Astrocyte (in vitro differentiated cells and primary cell): Measurements from ENCODE around the gene USP44. TPM values are rescaled to one million over a fixed set of nuclear protein-coding genes. Genes with fewer than 3 reads are reported as not detected.
A peak's percentile ranks its signal among the peaks of the same experiment; 100 is the strongest.

Experiments used
- DNase-seq: peaks from one replicate; pipeline ENCODE4 v3.0.0-alpha.2; 2010; ENCODE audit warnings: low read depth
- FAIRE-seq: peaks from 2 replicates; lab custom pipeline; 2011; peaks lifted over from hg19 to GRCh38; lab: Jason Lieb, UNC
- H2AFZ ChIP-seq: 2 replicates; pipeline ENCODE4 v1.6.0; 2012; ENCODE audit warnings: low read depth, low read length, inconsistent platforms
- H3K27ac ChIP-seq: 2 replicates; pipeline ENCODE4 v1.5.1; 2011; ENCODE audit warnings: low read depth, low read length, inconsistent platforms
- H3K27me3 ChIP-seq: 2 replicates; pipeline ENCODE4 v1.6.0; 2011; ENCODE audit warnings: low read length, inconsistent platforms; ENCODE audit not compliant: insufficient read depth
- H3K36me3 ChIP-seq: 2 replicates; pipeline ENCODE4 v1.5.1; 2011; ENCODE audit warnings: low read length, inconsistent platforms; ENCODE audit not compliant: insufficient read depth
- H3K4me1 ChIP-seq: 2 replicates; pipeline ENCODE4 v1.5.1; 2011; ENCODE audit warnings: low read length, inconsistent platforms; ENCODE audit not compliant: insufficient read depth
- H3K4me2 ChIP-seq: 2 replicates; pipeline ENCODE4 v1.6.0; 2012; ENCODE audit warnings: low read length, inconsistent platforms
- H3K4me3 ChIP-seq: 2 replicates; pipeline ENCODE4 v1.5.1; 2011; ENCODE audit warnings: low read depth, mild to moderate bottlenecking, low read length, inconsistent platforms; ENCODE audit not compliant: insufficient read depth
- H3K79me2 ChIP-seq: 2 replicates; pipeline ENCODE4 v1.6.0; 2012; ENCODE audit warnings: mild to moderate bottlenecking, low read length, inconsistent platforms; ENCODE audit not compliant: insufficient read depth
- H3K9ac ChIP-seq: 2 replicates; pipeline ENCODE4 v1.6.0; 2012; ENCODE audit warnings: mild to moderate bottlenecking, low read length, inconsistent platforms
- H3K9me3 ChIP-seq: 2 replicates; pipeline ENCODE4 v1.5.1; 2012; ENCODE audit warnings: low read depth, mild to moderate bottlenecking, low read length, inconsistent platforms; ENCODE audit not compliant: insufficient read depth
- H4K20me1 ChIP-seq: 2 replicates; pipeline ENCODE4 v1.6.0; 2012; ENCODE audit warnings: low read length, inconsistent platforms; ENCODE audit not compliant: insufficient read depth
- H3K27ac Mint-ChIP-seq: one replicate; pipeline ENCODE4 v1.8.0; 2021; ENCODE audit warnings: mild to moderate bottlenecking, mixed read lengths; ENCODE audit not compliant: unreplicated experiment
- H3K27me3 Mint-ChIP-seq: one replicate; pipeline ENCODE4 v1.8.0; 2021; ENCODE audit warnings: low read depth, mixed read lengths; ENCODE audit not compliant: unreplicated experiment
- H3K36me3 Mint-ChIP-seq: one replicate; pipeline ENCODE4 v1.8.0; 2021; ENCODE audit warnings: low read depth, mixed read lengths; ENCODE audit not compliant: unreplicated experiment
- H3K4me1 Mint-ChIP-seq: one replicate; pipeline ENCODE4 v1.8.0; 2021; ENCODE audit warnings: low read depth, mixed read lengths; ENCODE audit not compliant: unreplicated experiment
- H3K4me3 Mint-ChIP-seq: one replicate; pipeline ENCODE4 v1.8.0; 2021; ENCODE audit warnings: mild to moderate bottlenecking, moderate library complexity, mixed read lengths; ENCODE audit not compliant: unreplicated experiment
- H3K9me3 Mint-ChIP-seq: one replicate; pipeline ENCODE4 v1.8.0; 2021; ENCODE audit warnings: mild to moderate bottlenecking, mixed read lengths; ENCODE audit not compliant: unreplicated experiment
- CTCF ChIP-seq: IDR thresholded peaks from 2 replicates; pipeline ENCODE4 v1.5.1; 2011; ENCODE audit warnings: low read depth, mild to moderate bottlenecking, inconsistent platforms, low read length, moderate library complexity; ENCODE audit not compliant: insufficient read depth
- EZH2 ChIP-seq: IDR thresholded peaks from 2 replicates; pipeline ENCODE4 v1.6.1; 2012; ENCODE audit warnings: mild to moderate bottlenecking, low read length, inconsistent platforms; ENCODE audit not compliant: insufficient read depth
- total RNA-seq: library from RNA; stranded (reverse); gene quantifications from 2 replicates; pipeline ENCODE4 v1.2.1, GENCODE V29; 2021

Gene USP44
- total RNA-seq, 1 donor from 2014 or later, result 5.4 TPM

GRCh38 chr12:95577820-95578219 is 26.5 kb upstream of the USP44 start:
- no peaks in the 10 kb centered on the region for H3K36me3 Mint-ChIP-seq
- Histone ChIP-seq H3K27ac (no peak overlapping the region), H2AFZ (no peak overlapping the region), H3K4me3 (no peak overlapping the region), H3K4me2 (no peak overlapping the region), H3K9ac (no peak overlapping the region), H3K4me1 (no peaks in the 10 kb centered on the region), H3K27me3 (peaks cover 13% of the 10 kb centered on the region), H4K20me1 (no peaks in the 10 kb centered on the region), H3K79me2 (no peaks in the 10 kb centered on the region), H3K9me3 (no peaks in the 10 kb centered on the region), H3K36me3 (no peaks in the 10 kb centered on the region)
- no peak overlapping the region for H3K4me3 Mint-ChIP-seq
- DNase-seq (no peak), FAIRE-seq (no peak)
- H3K4me1 Mint-ChIP-seq, result no peaks in the 10 kb centered on the region
- H3K27me3 Mint-ChIP-seq, result no peaks in the 10 kb centered on the region
- no peak for TF ChIP-seq EZH2
- TF ChIP-seq CTCF, result no peak
- no peaks in the 10 kb centered on the region for H3K9me3 Mint-ChIP-seq
- no peak overlapping the region for H3K27ac Mint-ChIP-seq

GRCh38 chr12:95574799-95575452 is 23.6 kb upstream of the USP44 start:
- TF ChIP-seq EZH2, result no peak
- TF ChIP-seq CTCF, result peak; percentile 81
- no peaks in the 10 kb centered on the region for H3K36me3 Mint-ChIP-seq
- DNase-seq (peak; percentile 34), FAIRE-seq (peak; percentile 74)
- peaks cover 15% of the 10 kb centered on the region for H3K27me3 ChIP-seq
- no peak overlapping the region for H3K27ac ChIP-seq
- H3K27me3 Mint-ChIP-seq, result no peaks in the 10 kb centered on the region
- H3K9ac ChIP-seq, result no peak overlapping the region
- no peak overlapping the region for H3K4me3 ChIP-seq
- no peaks in the 10 kb centered on the region for H4K20me1 ChIP-seq
- no peaks in the 10 kb centered on the region for H3K36me3 ChIP-seq
- H3K4me3 Mint-ChIP-seq, result no peak overlapping the region
- H3K9me3 Mint-ChIP-seq, result no peaks in the 10 kb centered on the region
- no peaks in the 10 kb centered on the region for H3K4me1 ChIP-seq
- no peaks in the 10 kb centered on the region for H3K79me2 ChIP-seq
- H3K27ac Mint-ChIP-seq, result no peak overlapping the region
- no peaks in the 10 kb centered on the region for H3K9me3 ChIP-seq
- H3K4me2 ChIP-seq, result no peak overlapping the region
- no peak overlapping the region for H2AFZ ChIP-seq
- no peaks in the 10 kb centered on the region for H3K4me1 Mint-ChIP-seq

DNA sequence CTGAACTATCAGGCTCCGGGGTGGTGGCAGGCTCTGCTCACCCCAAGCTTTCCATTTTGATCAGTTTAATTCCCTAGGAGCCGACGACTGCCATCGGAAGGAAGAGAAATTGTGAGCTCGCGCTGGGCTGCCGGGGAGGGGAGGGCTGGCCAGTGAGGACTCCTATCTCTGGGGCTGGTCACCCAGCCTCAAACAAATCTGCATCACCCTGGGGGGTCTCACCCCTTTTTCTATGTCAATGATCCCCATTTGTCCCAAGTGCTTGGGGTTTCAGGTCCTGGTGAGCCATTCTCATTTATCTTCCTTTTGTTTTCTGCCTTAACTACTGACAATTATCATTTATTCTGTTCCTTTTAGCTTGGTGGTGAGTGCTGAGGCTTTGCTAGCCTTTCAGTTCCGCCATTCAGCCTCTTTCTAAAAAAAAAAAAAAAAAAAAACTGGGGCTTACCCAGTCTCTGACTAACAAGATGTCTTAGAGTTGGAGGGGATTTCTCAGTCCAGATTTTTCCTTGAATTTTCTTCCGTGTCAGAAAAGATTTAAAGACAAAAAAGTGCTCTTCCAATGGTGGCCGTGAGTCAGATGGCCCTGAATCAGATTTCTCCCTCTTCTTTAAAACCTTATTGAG is 22.8 kb upstream of the USP44 start:
- Histone ChIP-seq H4K20me1 (no peaks in the 10 kb centered on the region), H3K4me1 (no peaks in the 10 kb centered on the region), H3K79me2 (no peaks in the 10 kb centered on the region), H3K27me3 (peaks cover 15% of the 10 kb centered on the region), H3K4me3 (peak overlapping the region; percentile 12), H3K9ac (no peak overlapping the region), H3K36me3 (no peaks in the 10 kb centered on the region), H2AFZ (peak overlapping the region; percentile 5), H3K4me2 (peak overlapping the region; percentile 61), H3K27ac (no peak overlapping the region), H3K9me3 (no peaks in the 10 kb centered on the region)
- Mint-ChIP-seq H3K4me1 (no peaks in the 10 kb centered on the region), H3K9me3 (no peaks in the 10 kb centered on the region), H3K27ac (peak overlapping the region; percentile 28), H3K36me3 (no peaks in the 10 kb centered on the region), H3K4me3 (no peak overlapping the region), H3K27me3 (no peaks in the 10 kb centered on the region)
- no peak for TF ChIP-seq CTCF
- TF ChIP-seq EZH2, result no peak
- no peak for FAIRE-seq
- no peak for DNase-seq
